Sigmoid colon (tissue), 7 donors: ENCODE data around the gene DHRS7. TPM values are rescaled to one million over a fixed set of nuclear protein-coding genes. Genes with fewer than 3 reads are reported as not detected.

ENCODE experiments used
- DNase-seq: peaks from one replicate; pipeline ENCODE4 v3.0.0-alpha.2; 2019
- H3K27ac ChIP-seq, 4 donors: fragments of 200-600 bp; sonication (generic); one replicate each; pipeline ENCODE4 v1.5.1; 2016 to 2019; ENCODE audit warnings: mild to moderate bottlenecking in 1 of 4
- H3K27me3 ChIP-seq, 3 donors: fragments of 200-600 bp; sonication (generic); one replicate each; pipeline ENCODE4 v1.5.1; 2019; ENCODE audit warnings: mild to moderate bottlenecking in 1 of 3
- H3K36me3 ChIP-seq, 4 donors: fragments of 200-600 bp; sonication (generic); one replicate each; pipeline ENCODE4 v1.5.1; 2016 to 2019
- H3K4me1 ChIP-seq, 4 donors: fragments of 200-600 bp; sonication (generic); one replicate each; pipeline ENCODE4 v1.5.1; 2017 to 2019
- H3K4me3 ChIP-seq, 4 donors: fragments of 200-600 bp; sonication (generic); one replicate each; pipeline ENCODE4 v1.5.1; 2017 to 2019; ENCODE audit warnings: mild to moderate bottlenecking in 2 of 4, moderate library complexity in 1 of 4
- H3K9me3 ChIP-seq, 4 donors: fragments of 200-600 bp in 3 of 4; sonication (generic) in 3 of 4; one replicate each; pipeline versions ENCODE4 v1.5.1 to v1.6.1; 2013 to 2019
- CTCF ChIP-seq, 4 experiments: fragments of 450-650 bp in 3 of 4; fragments of 200-600 bp in 1 of 4; IDR thresholded peaks; one replicate each; pipeline ENCODE4 v1.5.1; 2016 to 2019; ENCODE audit warnings: antibody characterized with exemption in 4 of 4, mild to moderate bottlenecking in 3 of 4, moderate library complexity in 2 of 4
- EP300 ChIP-seq, 4 donors: sonication (generic); formaldehyde crosslinking; IDR thresholded peaks; one replicate each; pipeline ENCODE4 v1.6.1; 2017; ENCODE audit warnings: antibody characterized with exemption in 4 of 4
- POLR2A ChIP-seq, 2 donors: fragments of 450-650 bp; IDR thresholded peaks; one replicate each; pipeline ENCODE4 v1.6.1; 2016; ENCODE audit warnings: antibody characterized with exemption in 2 of 2, mild to moderate bottlenecking in 2 of 2, moderate library complexity in 2 of 2
- POLR2AphosphoS5 ChIP-seq, 4 donors: sonication (generic); formaldehyde crosslinking; IDR thresholded peaks; one replicate each; pipeline ENCODE4 v1.6.1; 2017; ENCODE audit warnings: antibody characterized with exemption in 4 of 4
- WGBS, 2 donors: extraction: QIAGEN DNeasy Blood & Tissue Kit; methylation state at CpG; one replicate each; pipeline ENCODE4 v1.1.7; 2013; 5-methylcytosine and 5-hydroxymethylcytosine counted together
- intact Hi-C: fragments of 100-400 bp; cut with DNase I; formaldehyde crosslinking; loops from one replicate; pipeline ENCODE4 v1.15.1; 2023
- polyA plus RNA-seq, 3 donors: library from polyadenylated mRNA; stranded (reverse); fragments of 200-250 nt; gene quantifications; one replicate each; pipeline ENCODE4 v1.2.3, GENCODE V29; 2013
- total RNA-seq, 4 donors: library from RNA; depleted of rRNA; stranded (reverse); fragments of >200 nt; gene quantifications; one replicate each; pipeline ENCODE4 v1.1.0, GENCODE V29; 2016
- donor health status: healthy with polysubstance abuse.
- donor health status: Bipolar disorder and iron deficiency.
- donor health status: healthy.

The DHRS7 gene
- total and polyA plus RNA-seq, 7 donors = 18.0 to 70.9 (median 49.2) TPM

DNA sequence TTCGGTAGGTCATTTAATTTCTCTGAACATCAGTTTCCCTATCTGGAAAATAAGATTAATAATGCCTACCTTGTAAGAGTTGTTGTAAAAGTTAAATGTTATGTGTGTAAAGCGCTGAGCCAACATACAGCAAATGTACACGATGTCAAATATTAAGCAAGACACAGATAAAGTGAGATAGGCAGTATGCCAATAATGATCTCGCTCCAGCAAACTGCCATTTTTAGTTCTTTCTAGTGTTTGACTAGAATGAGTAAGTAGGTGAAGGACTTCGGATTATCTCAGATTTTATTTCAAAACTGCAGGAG is 840 bp downstream of the DHRS7 start:
- intact Hi-C loops = loop anchor here (1.0 kb wide), 1 partner anchor 71 kb away; no protein-coding TSS in a partner anchor
- peak overlapping the region; percentile 86 to 97 (median 92) for H3K27ac ChIP-seq
- no peak for DNase-seq
- no peaks in the 10 kb centered on the region for H3K9me3 ChIP-seq
- H3K4me3 ChIP-seq = peak overlapping the region; percentile 65 to 84 (median 77)
- peaks cover 0 to 25% (median 19%) of the 10 kb centered on the region in 4 donors for H3K4me1 ChIP-seq
- WGBS, 2 donors = 4 to 18% methylated on average over 5 of the region's 5 CpGs
- H3K36me3 ChIP-seq = no peaks in the 10 kb centered on the region
- no peaks in the 10 kb centered on the region for H3K27me3 ChIP-seq
- no peak for TF ChIP-seq EP300 (IDR thresholded peaks at IDR 0.05)
- TF ChIP-seq POLR2AphosphoS5 (IDR thresholded peaks at IDR 0.05) = no peak
- no peak for TF ChIP-seq CTCF (IDR thresholded peaks at IDR 0.05)
- TF ChIP-seq POLR2A (IDR thresholded peaks at IDR 0.05) = no peak

DNA sequence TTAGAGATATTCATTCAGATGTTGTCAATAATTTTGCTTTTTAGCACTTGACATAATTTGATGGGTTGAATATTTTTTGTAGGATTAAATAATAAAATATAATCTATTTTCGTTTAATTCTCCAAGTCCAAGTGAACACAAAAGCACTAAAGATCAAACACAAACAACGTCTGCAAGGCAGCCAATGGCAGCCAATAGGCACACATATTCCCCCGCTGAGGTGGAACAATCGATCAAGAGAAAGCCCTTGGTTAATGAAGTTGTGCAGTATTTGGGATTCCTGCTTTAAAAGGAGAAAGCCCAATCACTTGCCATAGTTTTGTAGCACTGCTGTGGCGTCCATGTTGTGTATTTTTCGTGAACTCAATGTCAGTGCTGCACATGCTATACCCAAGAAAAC is 1.5 kb downstream of the DHRS7 start:
- H3K27ac ChIP-seq = peak overlapping the region in 1 of 4 donors; percentile 96
- H3K4me3 ChIP-seq = peak overlapping the region in 2 of 4 donors; percentile 65 to 70
- H3K4me1 ChIP-seq = peaks cover 0 to 25% (median 19%) of the 10 kb centered on the region in 4 donors

GRCh38 chr14:60161196-60162107 is 3.7 kb downstream of the DHRS7 start:
- Histone ChIP-seq H3K36me3 (no peaks in the 10 kb centered on the region), H3K9me3 (no peaks in the 10 kb centered on the region), H3K27me3 (no peaks in the 10 kb centered on the region), H3K27ac (no peak overlapping the region), H3K4me1 (peaks cover 0 to 32% (median 19%) of the 10 kb centered on the region in 4 donors), H3K4me3 (no peak overlapping the region)
- intact Hi-C loops = no loop called here
- 78 to 92% methylated on average over 2 of the region's 2 CpGs for WGBS, 2 donors
- TF ChIP-seq POLR2A (IDR thresholded peaks at IDR 0.05) (no peak), POLR2AphosphoS5 (IDR thresholded peaks at IDR 0.05) (no peak), CTCF (IDR thresholded peaks at IDR 0.05) (no peak), EP300 (IDR thresholded peaks at IDR 0.05) (no peak)
- peak; percentile 73 for DNase-seq

More for the DNA sequence above, 1.5 kb downstream of the DHRS7 start:
- Histone ChIP-seq H3K9me3 (no peaks in the 10 kb centered on the region), H3K36me3 (no peaks in the 10 kb centered on the region), H3K27me3 (no peaks in the 10 kb centered on the region)
- no peak for DNase-seq
- 86 to 89% methylated on average over 6 of the region's 6 CpGs for WGBS, 2 donors
- TF ChIP-seq POLR2AphosphoS5 (IDR thresholded peaks at IDR 0.05) (no peak), EP300 (IDR thresholded peaks at IDR 0.05) (no peak), CTCF (IDR thresholded peaks at IDR 0.05) (no peak), POLR2A (IDR thresholded peaks at IDR 0.05) (no peak)
- intact Hi-C loops = loop anchor here (1.0 kb wide), 1 partner anchor 70 kb away; no protein-coding TSS in a partner anchor

DNA sequence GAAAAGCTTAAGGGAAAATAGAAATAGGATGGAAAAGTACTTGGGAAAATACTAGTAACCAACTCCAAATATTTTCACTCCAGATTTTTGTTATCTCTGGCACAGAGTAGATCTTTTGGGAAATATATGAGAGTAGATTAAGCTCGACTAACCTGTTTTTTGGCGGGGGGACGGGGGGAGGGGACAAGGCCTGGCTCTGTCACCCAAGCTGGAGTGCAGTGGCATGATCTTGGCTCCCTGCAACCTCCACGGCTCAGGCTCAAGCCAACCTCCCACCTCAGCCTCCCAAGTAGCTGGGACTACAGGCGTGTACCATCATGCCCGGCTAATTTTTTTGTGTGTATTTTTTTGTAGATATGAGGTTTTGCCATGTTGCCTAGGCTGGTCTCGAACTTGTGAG is 4.8 kb downstream of the DHRS7 start:
- no peak for TF ChIP-seq POLR2AphosphoS5 (IDR thresholded peaks at IDR 0.05)
- TF ChIP-seq POLR2A (IDR thresholded peaks at IDR 0.05) = no peak
- no peak for TF ChIP-seq CTCF (IDR thresholded peaks at IDR 0.05)
- no peak for TF ChIP-seq EP300 (IDR thresholded peaks at IDR 0.05)
- intact Hi-C loops = no loop called here
- no peak overlapping the region for H3K4me3 ChIP-seq
- WGBS, 2 donors = 94 to 97% methylated on average over 7 of the region's 7 CpGs
- H3K36me3 ChIP-seq = peaks cover 0 to 5% (median 0%) of the 10 kb centered on the region in 4 donors
- peaks cover 0 to 23% (median 11%) of the 10 kb centered on the region in 4 donors for H3K4me1 ChIP-seq
- no peaks in the 10 kb centered on the region for H3K9me3 ChIP-seq
- no peak overlapping the region for H3K27ac ChIP-seq
- H3K27me3 ChIP-seq = no peaks in the 10 kb centered on the region
- DNase-seq = no peak
